Activated CD8-positive, alpha-beta T cell treated with anti-CD3 and anti-CD28 coated beads, Interleukin-2, amount 10 ng/mL, durations not matched to agents 7 days and 5 days (primary cell): ENCODE measurements around the gene SOX5. TPM values are rescaled to one million over a fixed set of nuclear protein-coding genes. Genes with fewer than 3 reads are reported as not detected.
"Not testable (repeated sequence)": the region's sequence is repeated elsewhere in the genome, so short reads cannot be mapped to it uniquely, and the experiment has no call there.

ENCODE experiments used
- ATAC-seq: fragments of 150-1000 bp; cut with Tn5 transposase; one replicate; pipeline ENCODE4 v1.10.0; 2021; ENCODE audit warnings: moderate library complexity
- CTCF ChIA-PET: fragments of 350-600 bp; sonication (Branson Sonifier 250); formaldehyde crosslinking; loops from one replicate; lab custom pipeline; 2021; ENCODE audit warnings: antibody characterized with exemption; lab: Charles Lee
- POLR2A ChIA-PET: fragments of 350-600 bp; sonication (Branson Sonifier 250); formaldehyde crosslinking; loops from one replicate; lab custom pipeline; 2021; ENCODE audit warnings: antibody characterized with exemption; lab: Charles Lee
- DNase-seq: peaks from one replicate; pipeline ENCODE4 v3.0.0-alpha.2; 2020
- H3K27ac Mint-ChIP-seq: one replicate; pipeline ENCODE4 v1.8.0; 2021; ENCODE audit warnings: mild to moderate bottlenecking, mixed read lengths
- H3K27me3 Mint-ChIP-seq: one replicate; pipeline ENCODE4 v1.8.0; 2021; ENCODE audit warnings: low read depth, mixed read lengths
- H3K36me3 Mint-ChIP-seq: one replicate; pipeline ENCODE4 v1.8.0; 2021; ENCODE audit warnings: low read depth, mixed read lengths
- H3K4me1 Mint-ChIP-seq: one replicate; pipeline ENCODE4 v1.8.0; 2021; ENCODE audit warnings: low read depth, mixed read lengths
- H3K4me3 Mint-ChIP-seq: one replicate; pipeline ENCODE4 v1.8.0; 2021; ENCODE audit warnings: mild to moderate bottlenecking, mixed read lengths
- H3K9me3 Mint-ChIP-seq: one replicate; pipeline ENCODE4 v1.8.0; 2022; ENCODE audit warnings: mixed read lengths; ENCODE audit not compliant: insufficient read depth
- total RNA-seq, 2 experiments: library from RNA; stranded (reverse); gene quantifications; one replicate each; pipeline ENCODE4 v1.2.3, GENCODE V29; 2021

Gene SOX5
- total RNA-seq, 2 experiments from 2014 or later = not detected

DNA sequence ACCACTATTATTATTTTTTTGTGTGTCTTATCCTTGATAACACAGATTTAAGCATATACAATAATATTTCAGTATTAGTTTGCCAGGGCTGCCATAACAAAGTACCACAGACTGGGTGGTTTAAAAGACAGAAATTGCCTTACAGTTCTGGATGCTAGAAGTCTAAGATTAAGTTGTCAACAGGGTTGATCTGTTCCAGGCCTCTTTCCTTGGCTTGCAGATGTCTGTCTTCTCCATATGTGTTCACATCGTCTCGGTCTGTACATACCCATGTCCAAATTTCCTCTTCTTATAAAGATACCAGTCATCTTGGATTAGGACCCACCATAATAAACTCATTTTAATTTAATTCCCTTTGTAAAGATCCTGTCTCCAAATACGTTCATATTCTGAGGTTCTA is 204.8 kb downstream of the SOX5 start:
- Mint-ChIP-seq H3K9me3 (no peaks in the 10 kb centered on the region), H3K36me3 (no peaks in the 10 kb centered on the region), H3K27me3 (no peaks in the 10 kb centered on the region), H3K4me1 (no peaks in the 10 kb centered on the region), H3K4me3 (no peak overlapping the region), H3K27ac (no peak overlapping the region)
- no peak for DNase-seq
- CTCF ChIA-PET = no interaction called here
- no peak for ATAC-seq
- POLR2A ChIA-PET = no interaction called here

DNA sequence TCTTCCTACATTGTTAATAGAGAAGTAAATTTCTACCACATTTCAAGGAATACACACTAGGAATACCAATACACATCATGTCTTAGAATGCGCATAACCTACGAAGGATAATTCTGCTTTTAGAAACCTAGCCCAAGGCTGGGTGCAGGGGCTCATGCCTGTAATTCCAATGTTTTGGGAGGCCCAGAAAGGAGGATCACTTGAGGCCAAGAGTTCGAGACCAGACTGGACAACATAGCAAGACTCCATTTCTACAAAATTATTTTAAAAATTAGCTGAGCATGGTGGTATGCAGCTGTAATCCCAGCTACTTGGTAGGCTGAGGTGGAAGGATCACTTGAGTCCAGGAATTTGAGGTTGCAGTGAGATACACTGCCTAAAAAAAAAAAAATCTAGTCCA is 206.9 kb downstream of the SOX5 start:
- Mint-ChIP-seq H3K27me3 (no peaks in the 10 kb centered on the region), H3K4me1 (no peaks in the 10 kb centered on the region), H3K4me3 (no peak overlapping the region), H3K9me3 (no peaks in the 10 kb centered on the region), H3K36me3 (no peaks in the 10 kb centered on the region), H3K27ac (no peak overlapping the region)
- DNase-seq (no peak), ATAC-seq (no peak)
- ChIA-PET POLR2A (no interaction called here), CTCF (no interaction called here)

DNA sequence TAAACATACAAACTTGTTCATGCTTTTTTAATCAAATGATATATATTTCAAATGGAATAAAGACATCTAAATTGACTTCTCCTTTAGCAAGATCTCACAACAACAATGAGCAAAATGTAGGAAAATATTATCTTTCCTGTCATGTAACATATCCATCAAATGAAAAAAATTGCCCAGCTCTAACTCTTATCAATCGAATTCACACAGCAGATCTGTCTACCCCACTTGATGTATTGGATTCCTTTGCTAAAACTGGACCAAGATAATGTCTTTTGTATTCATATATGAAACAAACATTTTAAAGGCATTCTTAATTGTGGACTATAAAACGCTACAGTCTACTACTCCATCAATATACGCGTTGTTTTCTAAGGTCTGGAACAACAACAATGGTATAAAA is 218.0 kb downstream of the SOX5 start:
- no peaks in the 10 kb centered on the region for H3K4me1 Mint-ChIP-seq
- no peak overlapping the region for H3K4me3 Mint-ChIP-seq
- ChIA-PET POLR2A (no interaction called here), CTCF (no interaction called here)
- no peaks in the 10 kb centered on the region for H3K9me3 Mint-ChIP-seq
- H3K27ac Mint-ChIP-seq = no peak overlapping the region
- ATAC-seq (no peak), DNase-seq (no peak)
- H3K36me3 Mint-ChIP-seq = no peaks in the 10 kb centered on the region
- no peaks in the 10 kb centered on the region for H3K27me3 Mint-ChIP-seq

DNA sequence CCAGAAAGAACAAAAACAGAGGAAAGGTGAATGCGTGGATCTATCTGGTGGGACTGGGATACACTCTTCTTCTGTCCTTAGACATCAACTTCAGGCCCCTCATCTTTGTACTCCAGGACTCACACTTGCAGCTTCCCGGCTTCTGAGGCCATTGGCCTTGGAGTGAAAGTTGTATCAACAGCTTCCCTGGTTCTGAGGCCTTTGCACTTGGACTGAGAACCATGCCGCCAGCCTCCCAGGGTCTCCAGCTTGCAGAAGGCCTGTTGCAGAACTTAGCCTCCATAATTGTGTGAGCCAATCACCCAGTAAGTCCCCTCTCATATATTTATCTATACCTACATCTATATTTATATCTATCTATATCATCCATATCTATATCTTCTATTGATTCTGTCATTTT is 218.4 kb downstream of the SOX5 start:
- Mint-ChIP-seq H3K4me3 (no peak overlapping the region), H3K27ac (no peak overlapping the region), H3K27me3 (no peaks in the 10 kb centered on the region), H3K9me3 (no peaks in the 10 kb centered on the region), H3K4me1 (no peaks in the 10 kb centered on the region), H3K36me3 (no peaks in the 10 kb centered on the region)
- CTCF ChIA-PET = no interaction called here
- DNase-seq (no peak), ATAC-seq (no peak)
- POLR2A ChIA-PET = no interaction called here

DNA sequence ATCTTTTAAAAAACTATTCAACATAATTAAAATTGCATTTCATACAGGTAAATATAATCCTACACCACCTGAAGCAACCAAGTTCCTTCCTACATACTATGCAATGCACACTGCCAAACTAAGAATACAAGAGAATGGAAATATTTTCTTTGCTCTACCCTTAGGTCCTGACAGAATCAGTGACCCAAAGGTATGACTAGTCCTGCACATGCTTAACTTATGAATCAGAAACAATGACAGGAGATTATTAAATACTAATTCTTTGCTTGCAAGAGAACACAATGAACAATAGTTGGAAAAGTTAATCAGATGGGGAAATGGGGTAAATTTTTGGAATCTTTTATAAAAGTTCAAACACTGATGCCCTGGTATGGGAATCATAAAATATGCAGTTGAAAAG is 220.1 kb downstream of the SOX5 start:
- no peak for ATAC-seq
- DNase-seq = no peak
- ChIA-PET CTCF (no interaction called here), POLR2A (interaction anchor here (1.0 kb wide), 1 partner anchor 10 kb away, joined by 3 read pairs; no protein-coding TSS in a partner anchor)
- Mint-ChIP-seq H3K27me3 (no peaks in the 10 kb centered on the region), H3K9me3 (no peaks in the 10 kb centered on the region), H3K4me1 (no peaks in the 10 kb centered on the region), H3K27ac (no peak overlapping the region), H3K4me3 (no peak overlapping the region), H3K36me3 (no peaks in the 10 kb centered on the region)

DNA sequence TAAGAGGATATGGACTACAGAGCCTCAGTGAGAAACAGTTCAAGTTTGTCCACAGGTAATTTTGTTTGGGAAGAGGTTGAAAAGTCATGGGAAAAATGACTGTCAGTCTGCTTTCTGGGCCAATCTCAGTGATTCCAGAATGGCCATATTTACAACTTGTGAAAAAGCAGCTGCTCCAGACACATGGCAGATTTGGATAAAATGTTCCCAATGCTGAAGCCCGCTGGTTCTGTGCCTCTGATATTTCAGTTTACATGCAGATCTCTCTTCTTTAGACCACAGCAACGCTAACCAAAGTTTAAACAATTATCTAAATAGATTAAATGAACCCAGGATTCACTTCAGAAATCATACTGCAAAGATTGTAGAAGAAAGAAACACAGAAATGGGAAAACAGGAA is 222.8 kb downstream of the SOX5 start:
- Mint-ChIP-seq H3K4me1 (no peaks in the 10 kb centered on the region), H3K36me3 (no peaks in the 10 kb centered on the region), H3K27ac (no peak overlapping the region), H3K27me3 (no peaks in the 10 kb centered on the region), H3K9me3 (no peaks in the 10 kb centered on the region), H3K4me3 (no peak overlapping the region)
- ChIA-PET POLR2A (no interaction called here), CTCF (no interaction called here)
- DNase-seq (no peak), ATAC-seq (no peak)

DNA sequence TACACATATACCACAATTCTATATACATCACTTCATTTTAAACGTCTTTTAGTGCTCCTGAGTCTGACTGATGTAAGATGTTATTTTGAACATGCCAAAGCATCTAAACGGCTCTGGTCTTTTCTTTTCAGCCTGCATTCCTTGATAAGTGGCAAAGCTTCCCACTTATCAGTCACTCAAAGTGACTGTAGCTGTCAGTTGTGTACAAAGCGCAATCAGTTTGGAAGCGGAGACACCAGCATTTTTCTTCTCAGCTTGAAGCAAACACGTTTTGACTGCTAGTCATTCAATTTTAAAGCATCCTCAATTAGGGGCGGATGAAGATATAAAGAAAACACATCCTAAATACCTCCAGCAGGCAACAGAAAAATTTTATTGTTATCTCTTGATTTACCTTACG is 226.8 kb downstream of the SOX5 start:
- no peak overlapping the region for H3K27ac Mint-ChIP-seq
- DNase-seq (no peak), ATAC-seq (no peak)
- no peaks in the 10 kb centered on the region for H3K4me1 Mint-ChIP-seq
- no peaks in the 10 kb centered on the region for H3K36me3 Mint-ChIP-seq
- H3K27me3 Mint-ChIP-seq = no peaks in the 10 kb centered on the region
- no peak overlapping the region for H3K4me3 Mint-ChIP-seq
- no peaks in the 10 kb centered on the region for H3K9me3 Mint-ChIP-seq
- POLR2A ChIA-PET = no interaction called here
- CTCF ChIA-PET = no interaction called here

DNA sequence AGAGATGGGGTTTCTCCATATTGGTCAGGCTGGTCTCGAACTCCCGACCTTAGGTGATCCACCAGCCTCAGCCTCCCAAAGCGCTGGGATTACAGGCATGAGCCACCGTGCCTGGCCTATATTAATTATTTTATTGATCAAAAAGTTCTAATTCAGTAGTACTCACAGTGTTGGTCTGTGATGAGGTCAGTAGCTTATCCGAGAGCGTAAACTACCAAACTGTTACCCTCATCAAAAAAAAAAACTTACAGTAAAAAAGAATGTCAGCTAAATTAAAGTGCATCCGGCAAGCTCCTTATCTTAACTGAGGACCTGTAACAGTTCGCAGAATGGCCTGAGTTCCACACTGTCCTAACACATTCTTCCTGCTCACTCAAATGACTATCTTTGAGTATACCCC is 228.2 kb downstream of the SOX5 start:
- Mint-ChIP-seq H3K27me3 (no peaks in the 10 kb centered on the region), H3K27ac (no peak overlapping the region), H3K4me1 (no peaks in the 10 kb centered on the region), H3K4me3 (no peak overlapping the region), H3K36me3 (no peaks in the 10 kb centered on the region), H3K9me3 (no peaks in the 10 kb centered on the region)
- no peak for DNase-seq
- ATAC-seq = no peak
- ChIA-PET CTCF (no interaction called here), POLR2A (no interaction called here)

DNA sequence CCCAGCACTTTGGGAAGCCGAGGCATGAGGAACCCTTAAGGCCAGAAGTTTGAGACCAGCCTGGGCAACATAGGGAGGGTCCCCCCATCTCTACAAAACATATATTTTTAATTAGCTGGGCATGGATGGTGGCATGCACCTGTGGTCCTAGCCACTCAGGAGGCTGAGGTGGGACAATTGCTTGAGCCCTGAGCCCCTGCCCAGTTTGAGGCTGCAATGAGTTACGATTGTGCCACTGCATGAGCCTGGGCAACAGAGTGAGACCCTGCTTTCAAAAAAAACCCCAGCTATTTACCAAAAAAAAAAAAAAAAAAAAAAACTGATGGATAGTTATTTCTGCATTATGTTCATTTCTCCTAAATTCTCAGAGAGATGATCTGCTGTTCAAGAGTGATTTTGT is 230.0 kb downstream of the SOX5 start:
- no peaks in the 10 kb centered on the region for H3K27me3 Mint-ChIP-seq
- H3K4me1 Mint-ChIP-seq = no peaks in the 10 kb centered on the region
- no peaks in the 10 kb centered on the region for H3K9me3 Mint-ChIP-seq
- H3K4me3 Mint-ChIP-seq = no peak overlapping the region
- ChIA-PET CTCF (no interaction called here), POLR2A (no interaction called here)
- no peak overlapping the region for H3K27ac Mint-ChIP-seq
- DNase-seq (no peak), ATAC-seq (no peak)
- H3K36me3 Mint-ChIP-seq = no peaks in the 10 kb centered on the region

DNA sequence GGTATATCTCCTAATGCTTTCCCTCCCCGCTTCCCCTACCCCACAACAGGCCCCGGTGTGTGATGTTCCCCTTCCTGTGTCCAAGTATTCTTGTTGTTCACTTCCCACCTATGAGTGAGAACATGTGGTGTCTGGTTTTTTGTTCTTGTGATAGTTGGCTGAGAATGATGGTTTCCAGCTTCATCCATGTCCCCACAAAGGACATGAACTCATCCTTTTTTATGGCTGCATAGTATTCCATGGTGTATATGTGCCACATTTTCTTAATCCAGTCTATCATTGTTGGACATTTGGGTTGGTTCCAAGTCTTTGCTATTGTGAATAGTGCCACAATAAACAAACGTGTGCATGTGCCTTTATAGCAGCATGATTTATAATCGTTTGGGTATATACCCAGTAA is 239.1 kb downstream of the SOX5 start:
- DNase-seq, H3K27ac Mint-ChIP-seq, H3K4me3 Mint-ChIP-seq, H3K9me3 Mint-ChIP-seq, H3K4me1 Mint-ChIP-seq, H3K36me3 Mint-ChIP-seq, CTCF ChIA-PET, POLR2A ChIA-PET, ATAC-seq, H3K27me3 Mint-ChIP-seq: not testable (repeated sequence)

DNA sequence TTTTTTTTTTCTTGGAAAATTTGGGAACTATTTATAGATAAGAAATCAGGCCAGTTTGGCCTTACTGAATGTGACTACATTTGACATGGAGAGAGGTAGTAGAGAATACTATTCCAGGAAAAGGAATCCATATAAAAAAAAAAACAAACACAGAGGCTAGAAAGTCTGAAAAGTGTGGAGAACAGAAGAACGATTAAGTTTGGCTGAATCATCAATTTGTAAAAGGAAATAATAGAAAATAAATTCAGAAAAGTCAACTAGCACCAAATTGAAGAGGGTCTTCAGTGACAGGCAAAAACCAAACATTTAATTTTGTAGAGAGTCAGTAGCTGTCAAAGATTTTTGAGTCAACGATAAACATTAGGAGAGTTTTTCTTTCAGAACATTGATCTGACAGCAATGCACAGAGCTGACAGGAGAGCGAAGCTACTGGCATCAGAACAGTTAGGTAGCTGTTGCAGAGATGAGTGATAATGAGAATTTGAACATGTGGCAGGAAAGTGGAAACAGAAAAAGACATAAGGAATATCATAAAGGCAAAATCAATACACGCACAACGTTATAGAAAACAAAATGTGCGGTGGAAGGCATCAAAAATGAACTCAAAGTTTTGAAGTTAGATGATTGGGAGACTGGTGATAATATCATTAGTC is 241.2 kb downstream of the SOX5 start:
- H3K4me1 Mint-ChIP-seq = no peaks in the 10 kb centered on the region
- CTCF ChIA-PET = no interaction called here

DNA sequence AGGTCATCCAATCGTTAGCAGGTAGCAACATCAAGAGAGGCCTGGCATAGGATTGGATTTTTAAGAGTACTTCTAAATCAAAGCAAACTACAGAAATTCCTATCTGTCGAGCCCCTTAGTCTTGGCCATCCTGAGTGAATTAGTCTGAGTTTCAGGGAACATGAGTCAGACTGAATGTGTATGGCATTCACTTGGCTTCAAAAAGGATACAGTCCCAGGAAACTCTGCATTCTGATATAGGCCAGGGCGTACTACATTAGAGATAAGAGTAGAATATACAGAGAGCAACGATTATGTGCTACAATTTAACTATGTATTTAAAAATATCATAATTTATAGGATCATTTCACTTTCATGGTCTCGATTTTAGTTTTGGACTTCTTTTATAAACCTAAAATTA is 242.2 kb downstream of the SOX5 start:
- no peaks in the 10 kb centered on the region for H3K27me3 Mint-ChIP-seq
- no peaks in the 10 kb centered on the region for H3K36me3 Mint-ChIP-seq
- no peak overlapping the region for H3K27ac Mint-ChIP-seq
- DNase-seq (no peak), ATAC-seq (no peak)
- H3K9me3 Mint-ChIP-seq = no peaks in the 10 kb centered on the region
- H3K4me1 Mint-ChIP-seq = no peaks in the 10 kb centered on the region
- POLR2A ChIA-PET = no interaction called here
- CTCF ChIA-PET = no interaction called here
- no peak overlapping the region for H3K4me3 Mint-ChIP-seq

More for the DNA sequence above, 241.2 kb downstream of the SOX5 start:
- Mint-ChIP-seq H3K27ac (no peak overlapping the region), H3K27me3 (no peaks in the 10 kb centered on the region), H3K4me3 (no peak overlapping the region), H3K9me3 (no peaks in the 10 kb centered on the region), H3K36me3 (no peaks in the 10 kb centered on the region)
- ATAC-seq = no peak
- POLR2A ChIA-PET = no interaction called here
- DNase-seq = no peak
